MM.1S (cell line): ENCODE measurements around the gene SYT3.

ENCODE experiments used
- DNase-seq: peaks from one replicate; pipeline ENCODE4 v3.0.0-alpha.2; 2015
- H2AFZ ChIP-seq: fragments of 300-600 bp; sonication (generic); 2 replicates; pipeline ENCODE4 v1.6.0; 2016; ENCODE audit warnings: antibody characterized with exemption, low read length
- H3F3A ChIP-seq: fragments of 300-600 bp; sonication (generic); 2 replicates; pipeline ENCODE4 v1.6.1; 2016; ENCODE audit warnings: mild to moderate bottlenecking, antibody characterized with exemption, low read length, moderate library complexity, mixed read lengths; ENCODE audit not compliant: insufficient read depth
- H3K27ac ChIP-seq: fragments of 300-600 bp; sonication (generic); 2 replicates; pipeline ENCODE4 v1.5.1; 2016; ENCODE audit warnings: mild to moderate bottlenecking, low read length
- H3K27me3 ChIP-seq: fragments of 300-600 bp; sonication (generic); replicated peaks from 2 replicates; pipeline ENCODE4 v1.6.0; 2016; ENCODE audit warnings: low read length; ENCODE audit not compliant: insufficient read depth
- H3K36me3 ChIP-seq: fragments of 300-600 bp; sonication (generic); replicated peaks from 2 replicates; pipeline ENCODE4 v1.6.1; 2016; ENCODE audit warnings: mild to moderate bottlenecking, low read length, mixed read lengths; ENCODE audit not compliant: insufficient read depth
- H3K4me1 ChIP-seq: fragments of 300-600 bp; sonication (generic); 2 replicates; pipeline ENCODE4 v1.6.1; 2016; ENCODE audit warnings: low read length, mixed read lengths
- H3K4me2 ChIP-seq: fragments of 300-600 bp; sonication (generic); 2 replicates; pipeline ENCODE4 v1.6.0; 2016; ENCODE audit warnings: low read depth, low read length
- H3K4me3 ChIP-seq: fragments of 300-600 bp; sonication (generic); 2 replicates; pipeline ENCODE4 v1.5.1; 2016; ENCODE audit warnings: low read length, mixed read lengths
- H3K79me2 ChIP-seq: fragments of 300-600 bp; sonication (generic); 2 replicates; pipeline ENCODE4 v1.6.1; 2016; ENCODE audit warnings: mixed run types, low read length, mixed read lengths
- H3K9ac ChIP-seq: fragments of 300-600 bp; sonication (generic); 2 replicates; pipeline ENCODE4 v1.6.1; 2016; ENCODE audit warnings: low read length, mixed read lengths
- H3K9me2 ChIP-seq: fragments of 300-600 bp; sonication (generic); replicated peaks from 2 replicates; pipeline ENCODE4 v1.6.1; 2016; ENCODE audit warnings: mild to moderate bottlenecking, low read length, mixed read lengths; ENCODE audit not compliant: insufficient read depth
- H3K9me3 ChIP-seq: fragments of 300-600 bp; sonication (generic); replicated peaks from 2 replicates; pipeline ENCODE4 v1.6.1; 2016; ENCODE audit warnings: mild to moderate bottlenecking, low read length, mixed read lengths; ENCODE audit not compliant: insufficient read depth
- H4K20me1 ChIP-seq: fragments of 300-600 bp; sonication (generic); 2 replicates; pipeline ENCODE4 v1.6.1; 2016; ENCODE audit warnings: mild to moderate bottlenecking, low read length, moderate library complexity, mixed read lengths; ENCODE audit not compliant: insufficient read depth
- EZH2 ChIP-seq: fragments of 300-600 bp; sonication (generic); optimal IDR thresholded peaks from 2 replicates; pipeline ENCODE3; 2017; ENCODE audit warnings: low read depth, mild to moderate bottlenecking, antibody characterized with exemption, low read length, mixed read lengths
- EZH2phosphoT487 ChIP-seq: fragments of 300-600 bp; sonication (generic); IDR thresholded peaks from 2 replicates; pipeline ENCODE4 v1.6.1; 2018; ENCODE audit warnings: antibody characterized with exemption, low read length
- TF ChIP-seq, protein P1 (sequence below): fragments of 300-600 bp; sonication (generic); IDR thresholded peaks from 2 replicates; pipeline ENCODE4 v1.5.1; 2016; ENCODE audit warnings: antibody characterized with exemption, low read length, mixed read lengths

The SYT3 gene

DNA sequence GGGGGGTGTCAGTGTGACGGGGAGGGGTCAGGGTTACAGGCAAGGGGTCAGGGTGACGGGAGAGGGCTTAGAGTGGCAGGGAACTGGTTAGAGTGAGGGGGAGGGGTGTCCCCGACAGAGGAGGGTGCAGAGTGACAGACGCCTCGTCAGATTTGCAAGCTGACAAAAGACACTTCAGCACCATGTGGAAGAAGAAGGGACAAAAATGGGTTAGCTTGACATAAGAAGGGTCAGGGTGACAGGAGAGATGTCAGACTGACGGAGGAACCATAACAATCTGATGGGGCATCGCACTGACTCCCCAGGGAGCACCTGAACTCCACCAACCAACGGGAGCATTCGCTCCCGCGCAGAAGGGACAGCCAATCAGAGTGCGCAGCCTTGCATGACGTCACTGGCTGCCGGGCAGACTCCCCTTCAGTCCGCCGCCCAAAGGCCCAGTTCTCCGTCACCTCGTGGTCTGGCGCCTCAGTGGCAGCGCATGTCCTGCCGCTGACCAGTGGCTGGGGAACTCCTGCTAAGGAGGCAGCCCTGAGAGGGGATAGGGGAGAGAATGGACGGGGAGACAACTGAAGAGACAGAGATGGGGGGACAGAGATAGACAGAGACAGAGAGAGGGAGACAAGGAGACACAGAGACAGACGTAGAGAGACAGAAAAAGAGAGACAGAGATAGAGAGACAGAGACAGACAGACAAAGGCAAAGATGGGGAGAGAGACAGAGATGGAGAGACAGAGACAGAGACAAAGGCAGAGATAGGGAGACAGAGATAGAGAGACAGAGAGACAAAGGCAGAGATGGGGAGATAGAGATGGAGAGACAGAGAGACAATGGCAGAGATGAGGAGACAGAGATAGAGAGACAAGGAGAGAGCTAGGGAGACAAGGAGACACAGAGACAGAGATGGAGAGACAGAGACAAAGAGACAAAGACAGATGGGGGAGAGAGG lies 39.8 kb upstream of the SYT3 start:
- Histone ChIP-seq H3K36me3 (no peaks in the 10 kb centered on the region), H3K27me3 (peaks cover 53% of the 10 kb centered on the region), H3K79me2 (no peaks in the 10 kb centered on the region), H3K4me1 (no peaks in the 10 kb centered on the region), H2AFZ (no peak overlapping the region), H4K20me1 (no peaks in the 10 kb centered on the region), H3K9ac (no peak overlapping the region), H3K27ac (no peak overlapping the region), H3K4me2 (no peak overlapping the region), H3F3A (no peaks in the 10 kb centered on the region), H3K9me3 (no peaks in the 10 kb centered on the region), H3K9me2 (no peaks in the 10 kb centered on the region), H3K4me3 (no peak overlapping the region)
- TF ChIP-seq, protein P1, sequence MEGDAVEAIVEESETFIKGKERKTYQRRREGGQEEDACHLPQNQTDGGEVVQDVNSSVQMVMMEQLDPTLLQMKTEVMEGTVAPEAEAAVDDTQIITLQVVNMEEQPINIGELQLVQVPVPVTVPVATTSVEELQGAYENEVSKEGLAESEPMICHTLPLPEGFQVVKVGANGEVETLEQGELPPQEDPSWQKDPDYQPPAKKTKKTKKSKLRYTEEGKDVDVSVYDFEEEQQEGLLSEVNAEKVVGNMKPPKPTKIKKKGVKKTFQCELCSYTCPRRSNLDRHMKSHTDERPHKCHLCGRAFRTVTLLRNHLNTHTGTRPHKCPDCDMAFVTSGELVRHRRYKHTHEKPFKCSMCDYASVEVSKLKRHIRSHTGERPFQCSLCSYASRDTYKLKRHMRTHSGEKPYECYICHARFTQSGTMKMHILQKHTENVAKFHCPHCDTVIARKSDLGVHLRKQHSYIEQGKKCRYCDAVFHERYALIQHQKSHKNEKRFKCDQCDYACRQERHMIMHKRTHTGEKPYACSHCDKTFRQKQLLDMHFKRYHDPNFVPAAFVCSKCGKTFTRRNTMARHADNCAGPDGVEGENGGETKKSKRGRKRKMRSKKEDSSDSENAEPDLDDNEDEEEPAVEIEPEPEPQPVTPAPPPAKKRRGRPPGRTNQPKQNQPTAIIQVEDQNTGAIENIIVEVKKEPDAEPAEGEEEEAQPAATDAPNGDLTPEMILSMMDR, result no peak
- TF ChIP-seq EZH2 (no peak), EZH2phosphoT487 (no peak)
- peak; percentile 63 for DNase-seq

- Histone ChIP-seq H3K27me3 (peaks cover 53% of the 10 kb centered on the region), H2AFZ (no peak overlapping the region), H3K79me2 (no peaks in the 10 kb centered on the region), H3K27ac (no peak overlapping the region), H3K36me3 (no peaks in the 10 kb centered on the region), H3K9ac (no peak overlapping the region), H3K4me3 (no peak overlapping the region), H3K4me1 (no peaks in the 10 kb centered on the region), H4K20me1 (no peaks in the 10 kb centered on the region), H3F3A (no peaks in the 10 kb centered on the region), H3K4me2 (no peak overlapping the region), H3K9me2 (no peaks in the 10 kb centered on the region), H3K9me3 (no peaks in the 10 kb centered on the region)
- TF ChIP-seq, protein P1, result no peak
- no peak for TF ChIP-seq EZH2
- no peak for TF ChIP-seq EZH2phosphoT487
- DNase-seq, result no peak
These were observed 38.6 kb upstream of the SYT3 start for GRCh38 chr19:50678323-50678722.

GRCh38 chr19:50677636-50678035 lies 38.0 kb upstream of the SYT3 start:
- H4K20me1 ChIP-seq, result no peaks in the 10 kb centered on the region
- H3K27ac ChIP-seq, result no peak overlapping the region
- no peak overlapping the region for H3K4me3 ChIP-seq
- H3K9ac ChIP-seq, result no peak overlapping the region
- H3K79me2 ChIP-seq, result no peaks in the 10 kb centered on the region
- no peaks in the 10 kb centered on the region for H3K4me1 ChIP-seq
- no peaks in the 10 kb centered on the region for H3K9me3 ChIP-seq
- no peak overlapping the region for H2AFZ ChIP-seq
- no peak overlapping the region for H3K4me2 ChIP-seq
- H3K36me3 ChIP-seq, result no peaks in the 10 kb centered on the region
- TF ChIP-seq EZH2 (no peak), EZH2phosphoT487 (no peak)
- TF ChIP-seq, protein P1, result no peak
- no peaks in the 10 kb centered on the region for H3F3A ChIP-seq
- H3K9me2 ChIP-seq, result no peaks in the 10 kb centered on the region
- peaks cover 54% of the 10 kb centered on the region for H3K27me3 ChIP-seq
- DNase-seq, result no peak
